GM12891 (cell line): Measurements from ENCODE around the gene TMSB4X.
"Not testable (repeated sequence)": the region's sequence is repeated elsewhere in the genome, so short reads cannot be mapped to it uniquely, and the experiment has no call there.

ENCODE experiments used
- POLR2A ChIP-seq: IDR thresholded peaks from 2 replicates; pipeline ENCODE4 v1.6.1; 2011; ENCODE audit warnings: low read depth, low read length, control low read depth
- POLR2AphosphoS5 ChIP-seq: IDR thresholded peaks from 2 replicates; pipeline ENCODE4 v1.6.1; 2011; ENCODE audit warnings: low read depth, low read length, control low read depth
- SPI1 ChIP-seq: IDR thresholded peaks from 2 replicates; pipeline ENCODE4 v1.6.1; 2011; ENCODE audit warnings: low read depth, low read length, control low read depth

- not testable (repeated sequence) for TF ChIP-seq POLR2AphosphoS5, SPI1, POLR2A
Observed at GRCh38 chrX:12943592-12943991, 31.3 kb upstream of the TMSB4X start.
